Dermis blood vessel endothelial cell (primary cell): ENCODE measurements around the gene FRMD3. TPM values are rescaled to one million over a fixed set of nuclear protein-coding genes. Genes with fewer than 3 reads are reported as not detected.

ENCODE experiments used
- DNase-seq: peaks from one replicate; pipeline ENCODE4 v3.0.0; 2010
- total RNA-seq: library from RNA; depleted of rRNA; stranded (reverse); fragments of >200 nt; gene quantifications from 2 replicates; pipeline ENCODE4 v1.2.3, GENCODE V29; 2014

The FRMD3 gene
- total RNA-seq, result 3.7 and 6.1 TPM in 2 replicates

DNA sequence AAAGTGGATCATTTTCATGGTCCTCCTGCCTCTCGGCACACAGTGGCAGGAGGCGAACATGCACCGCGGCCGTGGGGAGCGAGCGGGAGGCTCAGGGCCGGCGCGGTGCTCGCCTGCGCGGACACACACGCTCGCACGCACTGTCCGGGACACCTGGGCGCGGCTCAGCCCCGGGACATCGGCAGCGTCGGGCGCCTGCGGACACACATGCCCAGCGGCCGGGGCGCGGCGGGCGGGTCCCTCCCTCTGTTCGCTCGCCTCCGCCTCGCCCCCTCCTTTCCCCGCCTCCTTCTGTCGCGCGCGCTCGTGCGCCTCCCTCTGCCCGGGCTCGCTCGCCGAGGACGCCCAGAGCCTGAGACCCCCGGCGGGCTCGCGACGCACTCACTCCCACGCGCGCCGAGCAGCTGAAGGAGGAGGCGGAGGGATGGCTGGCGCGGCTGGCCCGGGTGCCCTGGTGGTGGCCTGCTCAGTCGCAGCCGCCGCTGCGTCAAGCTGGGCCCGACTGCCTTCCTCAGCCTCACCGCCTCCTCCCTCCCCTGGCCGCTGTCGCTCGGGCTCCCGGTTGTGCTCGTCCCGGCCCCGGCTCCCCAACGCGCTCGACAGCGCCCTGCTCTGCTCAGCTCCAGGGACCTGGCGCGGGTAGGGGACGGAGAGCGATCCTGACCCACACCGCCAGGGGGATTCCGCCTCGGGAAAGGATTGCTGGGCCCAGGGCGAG, at the start of gene FRMD3:
Gene FRMD3 (minus strand): TSS at position 230 of the 718 bp plus-strand sequence. CDS start 170 bp downstream, at position 60.
- peak; percentile 77 for DNase-seq

GRCh38 chr9:83584995-83585394, 46.8 kb upstream of the FRMD3 start:
- DNase-seq, result no peak

DNA sequence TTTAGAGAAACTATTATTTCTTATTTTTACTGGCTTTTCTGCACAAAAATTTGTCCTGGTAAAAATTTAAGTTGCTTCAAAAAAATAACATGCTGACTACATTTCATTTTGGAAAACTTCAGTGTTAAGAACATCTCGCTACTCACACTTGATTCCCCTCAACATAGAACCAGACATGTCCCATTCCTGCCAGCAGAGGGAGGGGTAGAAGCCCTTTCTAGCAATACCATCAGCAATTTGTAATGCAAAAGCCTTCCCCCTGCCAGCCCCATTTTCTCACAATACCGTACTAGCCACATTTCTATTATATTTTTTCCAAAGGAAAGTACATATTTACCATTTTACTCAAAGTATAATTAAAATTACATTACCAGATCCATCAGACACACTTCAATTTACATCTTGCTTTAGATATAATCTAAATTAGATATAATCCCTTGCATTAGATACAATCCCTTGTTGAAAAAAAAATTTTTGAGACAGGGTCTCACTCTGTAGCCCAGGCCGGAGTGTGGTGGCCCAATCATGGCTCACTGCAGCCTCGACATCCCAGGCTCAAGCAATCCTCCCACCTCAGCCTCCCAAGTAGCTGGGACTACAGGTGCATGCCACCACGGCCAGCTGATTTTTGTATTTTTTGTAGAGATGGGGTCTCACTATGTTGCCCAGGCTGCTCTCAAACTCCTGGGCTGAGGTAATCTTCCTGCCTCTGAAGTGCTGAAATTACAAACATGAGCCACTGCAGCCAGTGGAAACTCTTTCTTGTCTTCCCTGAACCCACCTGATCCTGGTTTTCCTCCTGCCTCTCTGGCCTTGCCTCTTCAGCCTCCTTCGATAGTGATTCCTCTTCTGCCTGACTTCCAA, 45.2 kb upstream of the FRMD3 start:
- peak; percentile 72 for DNase-seq

- DNase-seq, result no peak
Measured at GRCh38 chr9:83582029-83582428, 43.8 kb upstream of the FRMD3 start.

DNA sequence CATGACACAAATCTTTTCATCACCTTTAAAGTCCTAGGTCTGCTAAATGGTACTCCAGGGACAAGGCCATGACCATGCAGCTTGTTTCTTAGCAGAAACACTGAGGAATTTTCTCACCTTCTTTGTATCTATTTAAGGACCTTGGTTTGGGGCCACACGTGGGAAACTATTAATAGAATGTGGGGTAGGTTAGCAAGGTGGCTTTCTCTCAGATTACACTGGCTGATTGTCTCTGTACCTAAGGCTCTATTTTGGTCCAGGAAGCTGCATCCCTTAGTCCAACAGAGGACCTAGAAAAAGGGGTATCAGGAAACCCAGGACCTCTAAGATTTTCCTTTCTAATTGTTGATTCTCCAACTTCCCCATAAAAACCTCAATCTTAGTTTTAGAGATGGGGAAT, 36.3 kb upstream of the FRMD3 start:
- DNase-seq, result no peak

DNA sequence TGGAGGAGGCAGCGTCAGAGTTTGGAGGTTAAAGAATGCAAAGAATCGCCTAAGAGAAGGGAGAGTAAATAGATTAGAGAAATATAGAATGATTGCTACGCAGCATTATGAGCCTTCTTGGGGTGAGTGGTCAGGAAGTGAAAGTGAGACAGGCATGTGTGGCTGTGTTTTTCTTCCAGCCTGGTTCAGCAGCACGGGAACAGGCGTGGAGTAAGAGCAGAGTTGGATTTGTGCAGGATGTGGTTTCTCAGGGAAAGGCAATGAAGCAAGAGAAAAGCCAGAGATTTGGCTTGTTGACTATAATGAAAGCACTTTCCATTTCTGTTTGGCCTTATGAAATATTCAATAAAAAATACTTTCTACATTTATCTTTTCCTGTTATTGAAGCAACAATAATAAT, 34.3 kb upstream of the FRMD3 start:
- no peak for DNase-seq

GRCh38 chr9:83570359-83570758, 32.2 kb upstream of the FRMD3 start:
- no peak for DNase-seq

DNA sequence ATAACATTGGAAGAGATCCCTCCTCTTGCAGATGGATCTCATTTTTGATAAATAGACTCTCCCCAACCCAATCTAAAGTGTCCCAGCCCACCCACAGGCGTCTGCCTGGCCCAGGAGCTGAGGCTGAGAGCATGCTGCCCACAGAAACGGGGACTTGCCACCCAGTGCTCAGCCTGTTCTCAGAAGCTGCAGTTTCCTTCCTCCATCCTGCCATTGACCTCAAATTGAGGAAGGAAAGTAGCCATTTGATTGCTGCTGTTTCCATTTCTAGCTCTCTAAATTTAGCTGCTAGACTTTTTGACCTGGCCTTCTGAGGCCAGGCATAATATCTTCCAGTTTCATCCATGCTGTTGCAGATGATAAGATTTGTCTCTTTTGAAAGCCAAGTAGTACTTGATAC, 31.1 kb upstream of the FRMD3 start:
- no peak for DNase-seq

GRCh38 chr9:83563360-83563759, 25.2 kb upstream of the FRMD3 start:
- no peak for DNase-seq

DNA sequence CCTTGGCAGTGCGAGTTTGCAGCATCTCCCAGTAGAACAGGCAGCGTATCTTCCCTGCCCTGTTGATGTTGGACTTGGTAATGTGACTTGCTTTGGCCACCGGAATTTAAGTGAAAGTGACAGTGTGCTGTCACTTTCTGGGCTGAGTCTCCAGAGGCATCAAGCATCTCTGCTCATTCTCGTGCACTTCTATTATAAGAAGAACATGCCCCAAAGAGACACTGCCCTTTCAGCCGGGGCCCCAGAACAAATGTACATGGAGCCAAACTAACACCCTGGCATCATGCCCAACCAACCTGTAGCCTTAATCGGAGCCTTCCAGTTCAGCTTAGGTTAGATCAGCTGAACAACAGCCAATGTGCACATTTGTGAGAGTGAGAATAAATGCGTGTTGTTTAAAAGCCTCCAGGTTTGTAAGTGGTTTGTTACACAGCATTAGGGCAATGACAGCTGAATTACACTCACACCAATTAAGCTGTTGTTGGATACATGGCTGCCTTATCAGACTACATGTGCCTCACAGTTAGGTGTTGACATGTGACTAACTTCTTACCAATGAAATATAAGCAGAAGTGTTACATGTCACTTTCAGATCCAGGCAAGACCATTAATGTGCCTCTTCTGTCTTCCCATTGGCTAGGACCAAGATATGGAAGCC, 22.1 kb upstream of the FRMD3 start:
- DNase-seq, result no peak

- DNase-seq, result no peak
Measured at GRCh38 chr9:83557771-83558170, 19.6 kb upstream of the FRMD3 start.

DNA sequence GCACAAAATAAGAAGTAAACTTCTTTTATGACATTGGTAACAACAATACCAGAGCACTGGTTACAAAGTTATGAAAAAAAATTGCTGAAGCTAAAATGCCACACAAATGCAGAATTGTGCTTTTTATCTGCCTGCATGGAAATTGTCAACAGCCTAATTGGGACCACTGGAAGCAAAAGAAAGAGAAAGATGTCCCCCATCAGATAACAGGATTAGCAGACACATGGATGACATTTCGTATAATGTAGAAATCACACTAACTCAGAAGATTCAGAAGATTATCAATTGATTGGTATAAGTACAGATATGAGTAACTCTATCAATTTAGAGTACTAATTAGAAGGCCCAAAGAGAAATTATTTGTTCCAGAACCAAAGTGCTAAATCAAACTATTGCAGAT, 19.1 kb upstream of the FRMD3 start:
- no peak for DNase-seq

- DNase-seq, result no peak
Measured at GRCh38 chr9:83554278-83554677, 16.1 kb upstream of the FRMD3 start.

GRCh38 chr9:83544002-83544698, 5.9 kb upstream of the FRMD3 start:
- DNase-seq, result peak; percentile 80

GRCh38 chr9:83538890-83539238, 663 bp upstream of the FRMD3 start:
- DNase-seq, result no peak

- DNase-seq, result peak; percentile 6
Measured at GRCh38 chr9:83537331-83538171, 650 bp downstream of the FRMD3 start.

DNA sequence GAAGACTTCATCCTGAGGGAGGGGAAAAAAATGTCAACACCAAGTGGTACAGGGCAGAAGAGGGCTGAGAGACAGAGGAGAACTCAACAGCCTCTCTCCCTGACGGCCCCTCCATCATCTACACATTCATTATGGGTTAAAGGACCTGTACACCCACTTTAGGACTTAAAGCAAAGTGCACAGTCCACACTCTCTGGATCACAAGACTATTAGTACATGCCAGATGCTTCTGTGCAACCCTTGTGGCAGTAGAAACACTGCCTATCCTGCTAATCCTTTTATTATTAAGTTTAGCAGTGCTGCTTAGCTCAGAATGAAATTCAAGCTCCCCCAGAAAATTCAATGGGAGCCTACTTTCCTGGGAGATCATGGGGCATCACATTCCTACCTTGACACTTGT, 1.9 kb downstream of the FRMD3 start:
- DNase-seq, result no peak

- peak; percentile 5 for DNase-seq
Measured at GRCh38 chr9:83535736-83536135, 2.5 kb downstream of the FRMD3 start.

- no peak for DNase-seq
Measured at GRCh38 chr9:83533296-83533695, 4.9 kb downstream of the FRMD3 start.

GRCh38 chr9:83526901-83527300, 11.3 kb downstream of the FRMD3 start:
- no peak for DNase-seq

DNA sequence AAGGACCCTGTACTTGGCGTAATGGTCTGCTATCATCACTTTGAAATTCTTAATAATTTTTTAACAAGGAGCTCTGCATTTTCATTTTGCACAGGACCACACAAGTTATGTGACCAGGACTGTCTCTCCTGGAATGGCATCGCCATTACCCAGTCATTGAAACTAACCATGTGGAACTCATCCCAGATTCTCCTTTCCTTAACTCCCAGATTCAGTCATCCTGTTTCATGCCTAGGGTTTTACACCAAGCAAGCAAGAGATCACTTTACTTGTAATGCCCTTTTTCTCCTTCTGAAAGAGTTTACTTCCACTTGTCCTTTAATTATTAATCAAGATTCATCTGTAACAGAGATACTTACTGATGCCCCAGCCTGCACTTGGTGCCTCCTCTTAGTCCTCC, 12.0 kb downstream of the FRMD3 start:
- DNase-seq, result no peak

DNA sequence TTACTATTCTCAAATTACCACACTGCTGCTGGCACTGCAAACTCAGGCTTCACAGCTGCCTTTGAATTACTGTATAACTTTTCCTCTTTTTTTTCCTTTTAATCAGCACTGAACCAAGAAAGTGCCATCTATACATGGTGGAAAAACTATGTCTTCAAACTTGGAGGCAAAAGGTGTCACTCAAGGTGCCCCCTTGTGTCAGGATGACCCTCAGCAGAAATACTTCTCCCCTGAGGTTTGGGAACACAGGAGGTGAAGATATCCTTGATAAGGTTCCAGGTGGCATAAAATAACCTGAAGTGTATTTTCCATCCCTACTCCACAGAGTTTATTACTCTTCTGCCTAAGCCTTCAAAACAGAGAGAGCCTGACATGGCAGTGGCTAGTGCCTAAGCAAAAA, 14.5 kb downstream of the FRMD3 start:
- DNase-seq, result no peak
